Omental fat pad (tissue), 4 donors: Measurements from ENCODE around the gene PALD1. TPM values are rescaled to one million over a fixed set of nuclear protein-coding genes. Genes with fewer than 3 reads are reported as not detected.
A peak's percentile ranks its signal among the peaks of the same experiment; 100 is the strongest.

Experiments used
- ATAC-seq: fragments of 150-250 bp; one replicate; pipeline ENCODE4 v1.9.1; 2016; ENCODE audit warnings: mild to moderate bottlenecking, moderate library complexity; ENCODE audit not compliant: low FRiP score
- DNase-seq: peaks from one replicate; pipeline ENCODE4 v3.0.0-alpha.2; 2019; ENCODE audit warnings: low spot score
- total RNA-seq, 4 donors: library from RNA; depleted of rRNA; stranded (reverse); fragments of >200 nt; gene quantifications; one replicate each; pipeline ENCODE4 v1.1.0, GENCODE V29; 2016
- TF ChIP-seq, protein P1 (sequence below), 3 donors: fragments of 450-650 bp; IDR thresholded peaks; one replicate each; pipeline ENCODE4 v1.5.1; 2016 to 2017; ENCODE audit warnings: antibody characterized with exemption in 3 of 3, mild to moderate bottlenecking in 3 of 3, moderate library complexity in 2 of 3

Gene PALD1
- total RNA-seq, result 10 to 100 TPM in 2 of 4 donors, 1 to 10 TPM in 2; 3.3 to 12.1 (median 8.0) TPM

DNA sequence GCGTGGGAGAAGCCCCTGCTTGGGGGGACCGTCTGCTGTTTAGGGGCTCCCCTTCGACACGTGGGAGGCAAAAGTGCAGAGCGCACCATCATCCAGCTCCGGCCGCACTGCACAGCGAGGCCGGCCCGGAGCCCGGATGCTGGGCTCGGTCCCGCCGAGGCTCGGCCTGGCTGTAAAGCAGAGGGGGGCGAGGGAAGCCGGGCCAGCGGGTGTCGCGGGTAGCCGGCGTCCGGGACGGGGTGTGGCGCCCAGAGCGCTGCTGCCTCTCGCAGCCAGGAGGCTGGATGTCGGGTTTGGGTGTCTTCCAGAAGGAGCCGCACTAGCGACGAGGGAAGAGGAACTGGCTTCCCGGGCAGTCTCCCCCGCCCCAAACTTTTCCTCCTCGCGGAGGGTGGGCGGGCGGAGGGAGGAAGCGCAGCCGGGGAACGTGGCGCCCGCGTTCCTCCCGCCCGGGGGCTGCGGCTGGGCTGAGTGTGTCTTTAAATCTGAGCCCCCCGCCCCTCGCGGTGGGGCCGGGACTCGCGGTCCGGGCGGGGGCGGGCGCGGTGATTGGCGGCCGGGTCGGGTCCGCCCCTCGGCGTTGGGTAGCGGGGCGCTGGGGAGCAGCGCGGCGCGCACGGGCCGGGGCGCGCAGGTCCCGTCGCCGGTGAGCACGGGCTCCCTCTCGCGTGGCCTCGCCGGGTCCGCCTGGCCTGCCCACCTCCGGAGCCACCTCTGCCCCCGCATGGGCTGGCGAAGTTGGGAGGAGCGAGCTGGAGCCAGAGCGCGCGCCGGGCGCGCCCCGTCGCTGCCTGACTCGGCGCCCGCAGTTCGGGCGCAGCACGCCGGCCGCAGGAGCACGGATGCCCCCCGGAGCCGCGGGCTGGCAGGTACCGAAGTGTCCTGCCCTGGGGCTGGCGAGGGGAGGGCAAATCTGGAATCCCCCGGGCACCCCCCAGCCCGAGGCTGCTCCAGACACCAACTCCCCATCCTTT, at the start of gene PALD1:
TSS of gene PALD1 (plus strand) at position 577 of the 974 bp plus-strand sequence. CDS start 47,185 bp downstream, outside the sequence.
- DNase-seq (no peak), ATAC-seq (peak; percentile 65)
- TF ChIP-seq, protein P1, sequence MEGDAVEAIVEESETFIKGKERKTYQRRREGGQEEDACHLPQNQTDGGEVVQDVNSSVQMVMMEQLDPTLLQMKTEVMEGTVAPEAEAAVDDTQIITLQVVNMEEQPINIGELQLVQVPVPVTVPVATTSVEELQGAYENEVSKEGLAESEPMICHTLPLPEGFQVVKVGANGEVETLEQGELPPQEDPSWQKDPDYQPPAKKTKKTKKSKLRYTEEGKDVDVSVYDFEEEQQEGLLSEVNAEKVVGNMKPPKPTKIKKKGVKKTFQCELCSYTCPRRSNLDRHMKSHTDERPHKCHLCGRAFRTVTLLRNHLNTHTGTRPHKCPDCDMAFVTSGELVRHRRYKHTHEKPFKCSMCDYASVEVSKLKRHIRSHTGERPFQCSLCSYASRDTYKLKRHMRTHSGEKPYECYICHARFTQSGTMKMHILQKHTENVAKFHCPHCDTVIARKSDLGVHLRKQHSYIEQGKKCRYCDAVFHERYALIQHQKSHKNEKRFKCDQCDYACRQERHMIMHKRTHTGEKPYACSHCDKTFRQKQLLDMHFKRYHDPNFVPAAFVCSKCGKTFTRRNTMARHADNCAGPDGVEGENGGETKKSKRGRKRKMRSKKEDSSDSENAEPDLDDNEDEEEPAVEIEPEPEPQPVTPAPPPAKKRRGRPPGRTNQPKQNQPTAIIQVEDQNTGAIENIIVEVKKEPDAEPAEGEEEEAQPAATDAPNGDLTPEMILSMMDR (IDR thresholded peaks at IDR 0.05), result no peak

DNA sequence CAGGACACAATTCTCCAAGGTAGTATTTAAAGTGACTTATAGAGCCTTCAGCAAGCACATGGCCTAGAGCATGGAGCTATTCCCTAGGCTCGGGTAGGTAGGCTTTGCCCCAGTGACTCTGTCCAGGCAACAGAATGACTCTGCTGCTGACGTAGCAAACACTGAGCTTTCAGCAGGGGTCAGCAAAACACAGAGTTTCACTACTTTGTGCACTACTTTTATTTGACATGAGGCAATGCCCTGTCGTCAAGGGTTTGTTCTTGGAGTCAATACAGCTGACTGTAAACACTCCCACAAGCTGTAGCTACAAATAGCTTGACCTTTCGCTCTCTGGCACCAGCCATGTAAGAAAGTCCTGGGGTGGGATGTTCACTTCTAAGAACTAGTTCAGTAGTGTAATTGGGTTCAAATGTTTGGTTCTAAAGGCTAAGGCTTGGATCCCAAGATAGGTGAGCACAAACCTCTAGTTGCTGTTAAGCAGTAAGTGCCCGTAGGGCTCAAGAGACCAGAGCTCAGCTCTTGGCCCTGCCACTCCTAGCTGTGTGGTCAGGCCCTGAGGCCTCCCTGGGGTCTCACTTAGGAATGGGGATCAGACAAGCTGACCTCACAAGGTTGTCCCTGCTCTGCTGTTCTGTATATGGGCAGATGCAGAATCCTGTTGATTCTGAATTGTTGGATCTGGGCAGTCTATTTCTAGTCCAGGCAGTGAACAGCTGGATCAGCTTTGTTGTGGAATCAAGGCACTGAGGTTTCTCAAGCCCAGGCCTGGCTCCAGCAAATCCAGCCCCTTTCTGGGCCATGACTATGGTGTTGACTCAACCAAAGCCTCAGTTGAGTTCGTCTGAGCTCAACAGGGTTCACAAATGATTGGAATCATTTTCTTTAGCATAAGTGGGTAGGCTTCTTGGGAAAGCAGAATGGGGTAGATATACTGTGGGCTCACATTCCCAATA, 47.8 kb upstream of the PALD1 start:
- peak; percentile 93 for ATAC-seq
- no peak for DNase-seq
- TF ChIP-seq, protein P1 (IDR thresholded peaks at IDR 0.05), result no peak

DNA sequence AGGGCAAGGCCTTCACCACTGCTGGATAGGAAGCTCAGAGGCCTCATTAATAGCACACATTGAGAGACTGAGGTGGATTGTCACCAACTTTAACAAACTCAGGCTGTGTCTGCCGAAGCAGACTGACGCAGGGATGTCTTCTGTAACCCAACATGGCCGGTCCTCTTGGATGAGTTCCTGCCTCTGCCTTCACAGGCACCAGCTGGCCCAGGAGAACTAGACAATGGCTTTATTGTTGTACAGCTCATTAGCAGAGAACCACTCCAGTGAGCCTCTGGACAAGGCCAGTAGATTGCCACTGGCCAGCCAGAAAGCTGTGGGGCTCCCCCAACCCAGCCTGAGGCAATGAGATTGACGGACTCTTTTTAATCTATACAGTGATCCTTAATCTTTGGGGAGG, 46.5 kb upstream of the PALD1 start:
- no peak for DNase-seq
- ATAC-seq, result no peak
- TF ChIP-seq, protein P1 (IDR thresholded peaks at IDR 0.05), result no peak

DNA sequence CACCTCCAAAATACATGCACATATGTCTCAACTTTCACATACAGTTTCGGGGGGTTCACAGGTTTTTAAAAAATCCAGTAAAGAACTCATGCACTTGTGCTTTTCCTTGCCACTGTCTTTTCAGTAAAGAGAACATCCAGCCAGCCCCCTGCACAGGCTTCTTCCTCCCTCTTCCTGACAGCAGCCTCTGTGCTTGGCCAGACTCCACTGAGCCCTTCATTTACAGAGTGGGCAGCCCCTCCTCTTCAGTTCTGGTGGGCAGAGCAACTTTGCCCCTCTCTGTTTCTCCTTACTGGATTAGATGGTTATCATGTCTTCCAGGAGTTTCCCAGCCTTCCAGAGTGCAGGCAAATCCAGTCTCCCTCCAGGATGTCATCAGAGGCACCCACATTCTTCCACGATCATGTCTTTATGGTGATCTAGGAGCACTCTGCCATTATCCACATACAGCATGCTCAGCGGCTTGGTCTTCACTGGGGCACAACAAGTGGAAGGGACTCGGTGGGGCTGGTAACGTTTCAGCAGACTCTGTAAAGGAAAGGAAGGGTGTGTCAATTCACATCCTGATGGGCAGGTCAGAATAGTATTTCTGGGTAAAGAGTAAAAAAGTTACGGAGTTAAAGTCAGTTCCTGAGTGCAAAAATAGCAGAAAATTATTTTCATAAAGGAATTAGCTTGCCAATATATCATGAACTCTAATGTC, 45.9 kb upstream of the PALD1 start:
- ATAC-seq (no peak), DNase-seq (no peak)
- TF ChIP-seq, protein P1 (IDR thresholded peaks at IDR 0.05), result no peak

DNA sequence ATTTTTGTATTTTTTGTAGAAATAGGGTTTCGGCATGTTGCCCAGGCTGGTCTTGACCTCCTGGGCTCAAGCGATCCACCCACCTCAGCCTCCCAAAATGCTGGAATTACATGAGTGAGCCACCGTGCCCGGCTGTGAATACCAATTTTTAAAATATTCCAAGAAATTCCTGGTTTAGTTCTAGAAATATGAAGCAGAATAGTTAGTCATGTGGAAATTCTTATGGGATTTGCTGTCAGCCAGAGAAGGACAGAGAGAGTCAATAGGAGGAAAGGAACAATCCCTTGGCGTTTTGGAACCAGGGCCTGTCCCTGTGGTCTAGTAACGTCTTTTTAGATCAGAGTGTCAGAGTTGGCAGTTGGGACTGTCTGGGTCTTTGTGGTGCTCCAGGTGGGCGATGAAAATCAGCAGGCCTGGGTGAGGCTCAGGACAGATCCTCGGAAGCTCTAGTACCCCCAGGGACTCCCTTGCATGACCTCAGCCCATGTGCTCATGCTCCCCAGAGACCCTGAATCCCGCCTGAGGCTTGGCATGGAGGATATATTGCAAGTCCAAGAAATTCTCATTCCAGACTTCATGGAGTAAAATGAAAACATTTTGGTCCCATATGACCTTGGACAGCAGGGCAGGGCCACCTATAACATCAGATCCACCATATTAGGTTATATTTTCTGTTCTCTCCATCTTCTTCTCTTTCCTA, 44.8 kb upstream of the PALD1 start:
- ATAC-seq, result no peak
- TF ChIP-seq, protein P1 (IDR thresholded peaks at IDR 0.05), result no peak
- DNase-seq, result no peak
